HEK293 (cell line): Measurements from ENCODE around the gene HGS.

Experiments used
- BCL11B ChIP-seq: fragments of 450-650 bp; formaldehyde crosslinking; IDR thresholded peaks from 2 replicates; pipeline ENCODE4 v1.5.1; 2016; ENCODE audit warnings: low read depth, missing biosample characterization, missing genetic modification characterization
- CTCF ChIP-seq: fragments of 450-650 bp; formaldehyde crosslinking; IDR thresholded peaks from 2 replicates; pipeline ENCODE4 v1.5.1; 2016; ENCODE audit warnings: missing biosample characterization, missing genetic modification characterization
- GFI1B ChIP-seq: fragments of 450-650 bp; formaldehyde crosslinking; IDR thresholded peaks from 2 replicates; pipeline ENCODE4 v1.5.1; 2016; ENCODE audit warnings: missing biosample characterization, missing genetic modification characterization
- GLIS1 ChIP-seq: fragments of 450-650 bp; formaldehyde crosslinking; IDR thresholded peaks from 2 replicates; pipeline ENCODE4 v1.5.1; 2016; ENCODE audit warnings: missing biosample characterization, missing genetic modification characterization
- GLIS2 ChIP-seq: fragments of 450-650 bp; formaldehyde crosslinking; IDR thresholded peaks from 2 replicates; pipeline ENCODE4 v1.5.1; 2016; ENCODE audit warnings: missing biosample characterization, missing genetic modification characterization
- HIC1 ChIP-seq: fragments of 450-650 bp; formaldehyde crosslinking; IDR thresholded peaks from 2 replicates; pipeline ENCODE4 v1.5.1; 2016; ENCODE audit warnings: missing biosample characterization, missing genetic modification characterization
- REPIN1 ChIP-seq: fragments of 450-650 bp; formaldehyde crosslinking; IDR thresholded peaks from 2 replicates; pipeline ENCODE4 v1.5.1; 2017; ENCODE audit warnings: missing biosample characterization, missing genetic modification characterization, low read depth
- SALL2 ChIP-seq: fragments of 450-650 bp; formaldehyde crosslinking; IDR thresholded peaks from 2 replicates; pipeline ENCODE4 v1.5.0; 2017; ENCODE audit warnings: missing biosample characterization, mild to moderate bottlenecking, missing genetic modification characterization, borderline replicate concordance
- SCRT2 ChIP-seq: fragments of 450-650 bp; formaldehyde crosslinking; IDR thresholded peaks from 2 replicates; pipeline ENCODE4 v1.5.1; 2016; ENCODE audit warnings: missing biosample characterization, missing genetic modification characterization
- WT1 ChIP-seq: fragments of 450-650 bp; formaldehyde crosslinking; IDR thresholded peaks from 2 replicates; pipeline ENCODE4 v1.5.1; 2016; ENCODE audit warnings: missing biosample characterization, missing genetic modification characterization
- ZBTB21 ChIP-seq: fragments of 450-650 bp; formaldehyde crosslinking; IDR thresholded peaks from 2 replicates; pipeline ENCODE4 v1.5.1; 2017; ENCODE audit warnings: missing biosample characterization, missing genetic modification characterization
- ZBTB26 ChIP-seq: fragments of 450-650 bp; formaldehyde crosslinking; optimal IDR thresholded peaks from 2 replicates; pipeline ENCODE3; 2016; ENCODE audit warnings: missing biosample characterization, mild to moderate bottlenecking, missing genetic modification characterization
- ZBTB44 ChIP-seq: fragments of 450-650 bp; IDR thresholded peaks from 2 replicates; pipeline ENCODE4 v1.5.1; 2018; ENCODE audit warnings: missing biosample characterization, mild to moderate bottlenecking, missing genetic modification characterization
- ZBTB48 ChIP-seq: fragments of 450-650 bp; formaldehyde crosslinking; IDR thresholded peaks from 2 replicates; pipeline ENCODE4 v1.5.1; 2016; ENCODE audit warnings: missing biosample characterization, missing genetic modification characterization
- ZFHX2 ChIP-seq: fragments of 450-650 bp; formaldehyde crosslinking; conservative IDR thresholded peaks from 2 replicates; pipeline ENCODE4 v1.5.1; 2016; ENCODE audit warnings: missing biosample characterization, missing genetic modification characterization
- ZFP37 ChIP-seq: fragments of 450-650 bp; formaldehyde crosslinking; IDR thresholded peaks from 2 replicates; pipeline ENCODE4 v1.5.1; 2016; ENCODE audit warnings: missing biosample characterization, missing genetic modification characterization
- ZNF174 ChIP-seq: fragments of 450-650 bp; formaldehyde crosslinking; IDR thresholded peaks from 2 replicates; pipeline ENCODE4 v1.5.0; 2017; ENCODE audit warnings: missing biosample characterization, mild to moderate bottlenecking, missing genetic modification characterization
- ZNF239 ChIP-seq: fragments of 450-650 bp; formaldehyde crosslinking; IDR thresholded peaks from 2 replicates; pipeline ENCODE4 v1.5.1; 2016; ENCODE audit warnings: missing biosample characterization, missing genetic modification characterization
- ZNF292 ChIP-seq: fragments of 450-650 bp; formaldehyde crosslinking; IDR thresholded peaks from 2 replicates; pipeline ENCODE4 v1.5.1; 2016; ENCODE audit warnings: low read depth, missing biosample characterization, missing genetic modification characterization, borderline replicate concordance
- ZNF423 ChIP-seq: fragments of 450-650 bp; formaldehyde crosslinking; IDR thresholded peaks from 2 replicates; pipeline ENCODE4 v1.5.1; 2016; ENCODE audit warnings: missing biosample characterization, missing genetic modification characterization
- ZNF510 ChIP-seq: fragments of 450-650 bp; formaldehyde crosslinking; IDR thresholded peaks from 2 replicates; pipeline ENCODE4 v1.5.1; 2018; ENCODE audit warnings: mild to moderate bottlenecking, missing genetic modification characterization, missing biosample characterization; ENCODE audit not compliant: insufficient replicate concordance
- ZNF621 ChIP-seq: fragments of 450-650 bp; formaldehyde crosslinking; IDR thresholded peaks from 2 replicates; pipeline ENCODE4 v1.5.1; 2017; ENCODE audit warnings: missing biosample characterization, missing genetic modification characterization
- ZNF654 ChIP-seq: fragments of 450-650 bp; formaldehyde crosslinking; IDR thresholded peaks from 2 replicates; pipeline ENCODE4 v1.5.1; 2016; ENCODE audit warnings: low read depth, missing biosample characterization, missing genetic modification characterization
- ZNF692 ChIP-seq: fragments of 450-650 bp; formaldehyde crosslinking; IDR thresholded peaks from 2 replicates; pipeline ENCODE4 v1.5.1; 2016; ENCODE audit warnings: missing biosample characterization, missing genetic modification characterization
- ZNF777 ChIP-seq: fragments of 450-650 bp; formaldehyde crosslinking; IDR thresholded peaks from 2 replicates; pipeline ENCODE4 v1.5.1; 2017; ENCODE audit warnings: missing biosample characterization, missing genetic modification characterization, borderline replicate concordance
- ZNF791 ChIP-seq: fragments of 450-650 bp; formaldehyde crosslinking; IDR thresholded peaks from 2 replicates; pipeline ENCODE4 v1.5.1; 2016; ENCODE audit warnings: missing biosample characterization, missing genetic modification characterization
- ZNF830 ChIP-seq: fragments of 450-650 bp; IDR thresholded peaks from 2 replicates; pipeline ENCODE4 v1.5.0; 2018; ENCODE audit warnings: missing biosample characterization, missing genetic modification characterization, low read depth, mild to moderate bottlenecking, moderate library complexity
- ZSCAN30 ChIP-seq: fragments of 450-650 bp; IDR thresholded peaks from 2 replicates; pipeline ENCODE4 v1.5.1; 2018; ENCODE audit warnings: missing biosample characterization, mild to moderate bottlenecking, missing genetic modification characterization, moderate library complexity
- ZXDB ChIP-seq: fragments of 450-650 bp; formaldehyde crosslinking; IDR thresholded peaks from 2 replicates; pipeline ENCODE4 v1.5.1; 2016; ENCODE audit warnings: missing biosample characterization, missing genetic modification characterization
- TF ChIP-seq, protein P1 (sequence below): fragments of 450-650 bp; formaldehyde crosslinking; IDR thresholded peaks from 2 replicates; pipeline ENCODE4 v1.5.1; 2016; ENCODE audit warnings: missing biosample characterization, missing genetic modification characterization

The HGS gene

DNA sequence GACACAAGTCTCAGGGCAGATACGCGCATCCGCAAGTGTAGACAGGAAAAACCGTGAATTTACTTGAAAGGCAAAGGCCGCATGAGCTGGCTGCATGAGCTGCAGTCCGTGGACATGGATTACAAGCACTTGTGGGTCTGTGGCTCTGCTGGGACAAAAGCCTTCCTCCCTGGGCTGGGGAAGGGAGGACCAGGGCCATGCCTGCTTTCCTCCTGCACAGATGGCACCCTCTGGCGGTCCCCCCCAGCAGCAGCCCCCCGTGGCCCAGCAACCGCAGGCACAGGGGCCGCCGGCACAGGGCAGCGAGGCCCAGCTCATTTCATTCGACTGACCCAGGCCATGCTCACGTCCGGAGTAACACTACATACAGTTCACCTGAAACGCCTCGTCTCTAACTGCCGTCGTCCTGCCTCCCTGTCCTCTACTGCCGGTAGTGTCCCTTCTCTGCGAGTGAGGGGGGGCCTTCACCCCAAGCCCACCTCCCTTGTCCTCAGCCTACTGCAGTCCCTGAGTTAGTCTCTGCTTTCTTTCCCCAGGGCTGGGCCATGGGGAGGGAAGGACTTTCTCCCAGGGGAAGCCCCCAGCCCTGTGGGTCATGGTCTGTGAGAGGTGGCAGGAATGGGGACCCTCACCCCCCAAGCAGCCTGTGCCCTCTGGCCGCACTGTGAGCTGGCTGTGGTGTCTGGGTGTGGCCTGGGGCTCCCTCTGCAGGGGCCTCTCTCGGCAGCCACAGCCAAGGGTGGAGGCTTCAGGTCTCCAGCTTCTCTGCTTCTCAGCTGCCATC, 17.7 kb downstream of the HGS start (continued):
- TF ChIP-seq ZNF621: no peak
- TF ChIP-seq ZNF791 (tag by site-specific recombination): no peak
- no peak for TF ChIP-seq ZBTB26
- no peak for TF ChIP-seq ZNF654 (tag by site-specific recombination)
- TF ChIP-seq, protein P1, sequence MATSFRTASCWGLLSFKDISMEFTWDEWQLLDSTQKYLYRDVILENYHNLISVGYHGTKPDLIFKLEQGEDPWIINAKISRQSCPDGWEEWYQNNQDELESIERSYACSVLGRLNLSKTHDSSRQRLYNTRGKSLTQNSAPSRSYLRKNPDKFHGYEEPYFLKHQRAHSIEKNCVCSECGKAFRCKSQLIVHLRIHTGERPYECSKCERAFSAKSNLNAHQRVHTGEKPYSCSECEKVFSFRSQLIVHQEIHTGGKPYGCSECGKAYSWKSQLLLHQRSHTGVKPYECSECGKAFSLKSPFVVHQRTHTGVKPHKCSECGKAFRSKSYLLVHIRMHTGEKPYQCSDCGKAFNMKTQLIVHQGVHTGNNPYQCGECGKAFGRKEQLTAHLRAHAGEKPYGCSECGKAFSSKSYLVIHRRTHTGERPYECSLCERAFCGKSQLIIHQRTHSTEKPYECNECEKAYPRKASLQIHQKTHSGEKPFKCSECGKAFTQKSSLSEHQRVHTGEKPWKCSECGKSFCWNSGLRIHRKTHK (tag by site-specific recombination): no peak
- TF ChIP-seq ZNF830 (tag by site-specific recombination): no peak
- no peak for TF ChIP-seq ZFHX2
- TF ChIP-seq ZNF239: no peak
- 0 out of 2 replicates have a peak, but pooled peaks have one; percentile 5 for TF ChIP-seq ZNF423 (tag by site-specific recombination)
- no peak for TF ChIP-seq ZNF292 (tag by site-specific recombination)
- no peak for TF ChIP-seq ZNF510
- peak; percentile 90 for TF ChIP-seq CTCF (tag by site-specific recombination)
- TF ChIP-seq ZNF174: no peak
- TF ChIP-seq ZBTB44 (tag by site-specific recombination): 0 out of 2 replicates have a peak, but pooled peaks have one; percentile 49
- TF ChIP-seq BCL11B (tag by site-specific recombination): no peak
- TF ChIP-seq ZBTB48 (tag by site-specific recombination): peak; percentile 46; the same call in 1 of the 2 replicates
- TF ChIP-seq SALL2 (tag by site-specific recombination): no peak
- TF ChIP-seq ZNF777: no peak
- peak; percentile 38 for TF ChIP-seq SCRT2 (tag by site-specific recombination)
- TF ChIP-seq ZSCAN30: peak; percentile 66; the same call in 1 of the 2 replicates
- TF ChIP-seq REPIN1 (tag by site-specific recombination): no peak
- TF ChIP-seq GFI1B: no peak
- no peak for TF ChIP-seq ZBTB21 (tag by site-specific recombination)
- peak; percentile 93 for TF ChIP-seq GLIS2 (tag by site-specific recombination)
- peak; percentile 44; the same call in 1 of the 2 replicates for TF ChIP-seq HIC1 (tag by site-specific recombination)
- TF ChIP-seq GLIS1 (tag by site-specific recombination): peak; percentile 79
- TF ChIP-seq WT1 (tag by site-specific recombination): peak; percentile 17; the same call in 1 of the 2 replicates
- 0 out of 2 replicates have a peak, but pooled peaks have one; percentile 35 for TF ChIP-seq ZFP37 (tag by site-specific recombination)
- TF ChIP-seq ZXDB (tag by site-specific recombination): peak; percentile 43; the same call in 1 of the 2 replicates
- TF ChIP-seq ZNF692 (tag by site-specific recombination): 0 out of 2 replicates have a peak, but pooled peaks have one; percentile 37
